ENCODE data around the gene TAMALIN.

The TAMALIN gene

DNA sequence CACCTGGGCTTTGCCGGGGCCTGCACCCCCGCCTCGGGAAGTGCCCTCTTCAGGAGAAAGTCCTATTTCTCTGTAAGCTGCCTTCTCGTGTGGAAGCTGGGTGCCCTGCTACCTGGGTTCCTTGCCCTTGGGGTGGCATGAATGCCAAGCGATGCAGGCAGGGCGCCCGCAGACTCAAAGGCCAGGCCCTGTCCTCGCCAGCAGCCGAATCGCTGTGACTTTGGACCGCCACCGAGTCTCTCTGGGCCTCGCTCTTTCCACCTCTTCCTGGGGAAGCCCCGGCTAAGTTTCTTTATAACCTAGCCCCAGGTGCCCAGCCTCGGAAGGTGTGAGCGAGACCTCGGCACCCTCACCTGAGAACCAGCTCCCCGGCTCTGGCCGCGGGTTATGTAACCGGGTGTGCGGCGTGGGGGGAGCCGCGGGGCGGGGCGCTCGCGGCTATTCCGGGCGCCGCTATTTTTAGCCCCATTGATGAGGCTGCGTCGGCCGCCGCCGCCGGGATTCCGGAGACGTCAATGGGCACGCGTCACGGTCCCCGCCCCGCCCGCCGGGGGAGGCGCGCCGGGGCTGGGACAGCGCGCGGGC, 29.9 kb downstream of the TAMALIN start:
- DNase-seq (ENCODE audit: low read depth in 2 of 2): peak; percentile 57 to 80

DNA sequence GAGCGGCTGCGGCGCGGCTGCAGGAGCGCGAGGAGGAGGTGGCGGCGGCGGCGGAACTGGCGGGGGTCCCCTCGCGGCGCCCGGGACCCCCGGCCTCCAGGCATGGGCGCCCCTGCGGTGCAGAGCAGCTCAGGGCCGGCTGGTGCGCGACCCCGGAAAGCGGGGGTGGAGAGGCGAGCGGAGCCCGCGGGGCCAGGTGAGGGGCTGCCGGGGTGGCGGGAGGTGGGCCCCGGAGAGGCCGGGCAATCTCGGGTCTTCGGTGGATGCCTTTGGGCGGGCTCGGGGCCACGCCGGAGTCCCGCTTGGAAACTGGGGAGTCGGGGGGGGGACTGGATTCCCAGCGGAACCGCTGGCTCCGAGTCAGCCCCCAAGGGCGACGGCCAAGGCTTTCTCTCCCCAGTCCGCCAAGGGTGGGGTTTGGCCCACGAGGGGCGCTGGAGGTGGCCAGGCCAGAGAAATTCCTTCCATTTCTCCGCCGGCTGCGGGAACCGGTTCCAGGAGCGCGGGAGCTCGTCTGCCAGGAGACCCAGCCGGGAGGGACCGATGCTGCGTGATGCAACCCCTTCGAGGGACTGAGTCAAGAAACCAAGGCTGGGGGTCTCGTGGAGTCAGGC, 30.6 kb downstream of the TAMALIN start:
- no peak for DNase-seq (ENCODE audit: low read depth in 2 of 2)

DNA sequence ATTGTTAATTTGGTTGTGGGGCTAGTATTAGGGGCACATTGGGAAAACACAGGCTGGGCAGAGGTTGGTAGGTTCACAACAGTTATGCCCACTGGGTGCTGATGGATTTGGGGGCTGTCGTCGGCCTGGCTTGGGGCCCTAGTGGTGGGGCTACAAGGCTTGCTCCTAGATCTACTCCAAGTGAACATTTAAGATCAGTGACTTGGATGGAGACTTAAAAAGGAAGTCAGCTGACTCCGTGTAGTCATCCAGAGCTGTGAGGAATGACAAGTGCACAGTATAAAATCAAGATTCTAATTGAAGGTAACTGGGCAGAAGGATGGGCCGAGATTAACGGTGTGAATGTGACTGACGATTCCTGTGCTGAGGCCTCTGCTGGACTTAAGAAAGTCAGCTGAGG, 31.7 kb downstream of the TAMALIN start:
- no peak for DNase-seq (ENCODE audit: low read depth in 2 of 2)

- no peak for DNase-seq (ENCODE audit: low read depth in 2 of 2)
These were observed 34.3 kb downstream of the TAMALIN start for GRCh38 chr12:52041035-52041434.

DNA sequence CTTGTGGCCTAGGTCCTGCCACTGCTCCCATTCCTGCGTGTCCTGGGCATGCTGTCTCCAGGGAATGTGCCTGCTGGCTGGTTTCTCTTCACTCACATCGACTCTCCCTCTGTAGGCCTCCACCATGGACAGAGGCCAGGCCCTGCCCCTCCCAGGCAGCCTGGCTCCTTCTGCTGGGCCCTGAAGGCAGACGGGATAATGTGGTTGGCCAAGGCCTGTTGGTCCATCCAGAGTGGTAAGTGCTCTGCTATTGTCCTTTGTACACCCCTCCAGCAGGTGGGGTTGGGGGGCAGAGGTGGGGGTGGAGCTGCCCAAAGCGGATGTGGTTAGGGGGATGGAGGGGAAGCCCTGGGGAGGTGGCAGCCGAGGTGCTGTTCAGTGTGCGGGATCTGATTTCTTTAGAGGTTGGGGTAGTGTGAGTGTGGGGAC, 35.0 kb downstream of the TAMALIN start:
- DNase-seq (ENCODE audit: low read depth in 2 of 2): no peak

- DNase-seq (ENCODE audit: low read depth in 2 of 2): no peak
These were observed 36.1 kb downstream of the TAMALIN start for GRCh38 chr12:52042706-52043385.

DNA sequence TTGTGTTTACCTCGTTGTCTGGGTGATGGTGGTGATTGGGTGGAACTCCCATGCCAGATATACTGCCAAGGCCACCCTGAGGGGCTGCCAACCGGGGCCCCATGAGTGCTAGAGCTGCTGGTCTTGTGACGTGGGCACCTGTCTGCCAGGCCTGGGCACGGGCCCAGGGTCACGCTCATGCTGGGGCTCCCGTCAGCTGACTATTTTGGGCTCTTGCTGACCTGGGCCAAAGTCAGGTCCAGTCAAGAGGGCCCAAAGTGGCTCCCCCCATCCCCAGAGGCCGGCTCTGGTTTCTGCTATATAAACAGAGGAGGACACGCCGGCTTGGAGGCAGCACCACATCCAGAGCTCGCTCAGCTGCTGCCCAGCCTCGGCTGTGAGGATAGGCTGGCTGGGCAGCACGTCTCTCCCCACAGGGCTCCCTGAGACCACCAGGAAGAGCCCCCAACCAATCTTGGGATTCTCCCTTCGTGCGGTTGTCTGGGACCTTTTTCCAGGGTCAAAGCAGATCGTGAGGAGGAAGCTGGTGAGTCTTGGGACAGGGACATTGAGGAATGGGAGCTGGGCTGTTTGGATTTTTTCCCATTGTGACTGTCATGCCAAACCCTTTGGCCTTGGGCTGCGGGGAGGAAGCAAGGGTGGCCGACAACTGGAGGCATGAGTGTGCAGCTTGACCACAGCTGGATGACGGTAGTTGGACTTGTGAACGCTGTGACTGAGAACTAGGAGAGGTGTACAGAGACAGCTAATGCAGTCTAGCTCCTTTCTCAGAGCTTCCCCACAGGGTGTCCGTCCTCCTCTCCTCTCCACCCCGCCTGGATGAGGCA, 36.9 kb downstream of the TAMALIN start:
- DNase-seq (ENCODE audit: low read depth in 2 of 2): no peak

DNA sequence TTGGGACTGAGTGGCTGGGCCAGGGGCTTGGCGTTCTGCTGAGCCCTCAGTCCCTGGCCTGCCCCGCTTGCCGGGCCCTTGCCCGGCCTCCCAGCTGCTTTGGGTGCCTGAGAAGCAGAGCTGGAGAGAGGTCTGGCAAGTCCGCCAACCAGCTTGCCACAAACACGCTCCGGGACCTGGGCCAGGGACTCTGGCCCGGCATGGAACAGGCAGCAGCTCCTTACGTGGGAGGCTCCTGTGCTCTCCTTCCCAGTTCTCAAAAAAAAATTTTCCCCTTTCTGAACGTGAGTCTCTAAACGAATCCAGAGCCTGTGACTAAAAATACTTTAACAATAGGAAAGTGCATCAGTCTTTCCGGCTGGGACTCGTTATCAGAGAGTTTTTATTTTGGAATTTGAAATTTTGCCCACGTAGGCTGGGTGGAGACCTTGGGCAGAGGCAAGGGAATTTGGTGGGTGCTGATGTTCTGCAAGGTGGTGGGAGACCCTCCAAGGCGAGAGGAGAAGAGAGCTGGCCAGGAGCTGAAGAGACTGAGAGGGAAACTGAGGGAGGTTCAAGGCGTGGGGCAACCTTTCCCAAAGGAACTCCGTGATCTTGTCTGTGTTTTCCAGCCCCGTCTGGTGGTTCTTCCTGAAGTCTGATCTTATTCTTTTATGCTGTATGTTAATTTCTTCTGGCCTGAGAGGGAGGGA, 37.7 kb downstream of the TAMALIN start:
- DNase-seq (ENCODE audit: low read depth in 2 of 2): no peak

- DNase-seq (ENCODE audit: low read depth in 2 of 2): no peak
These were observed 39.1 kb downstream of the TAMALIN start for GRCh38 chr12:52045794-52046199.

- DNase-seq (ENCODE audit: low read depth in 2 of 2): no peak
These were observed 40.1 kb downstream of the TAMALIN start for GRCh38 chr12:52046859-52047258.

- DNase-seq (ENCODE audit: low read depth in 2 of 2): no peak
These were observed 42.5 kb downstream of the TAMALIN start for GRCh38 chr12:52049286-52049685.

GRCh38 chr12:52049688-52050087, 42.9 kb downstream of the TAMALIN start:
- no peak for DNase-seq (ENCODE audit: low read depth in 2 of 2)

- no peak for DNase-seq (ENCODE audit: low read depth in 2 of 2)
These were observed 43.5 kb downstream of the TAMALIN start for GRCh38 chr12:52050116-52050757.

DNA sequence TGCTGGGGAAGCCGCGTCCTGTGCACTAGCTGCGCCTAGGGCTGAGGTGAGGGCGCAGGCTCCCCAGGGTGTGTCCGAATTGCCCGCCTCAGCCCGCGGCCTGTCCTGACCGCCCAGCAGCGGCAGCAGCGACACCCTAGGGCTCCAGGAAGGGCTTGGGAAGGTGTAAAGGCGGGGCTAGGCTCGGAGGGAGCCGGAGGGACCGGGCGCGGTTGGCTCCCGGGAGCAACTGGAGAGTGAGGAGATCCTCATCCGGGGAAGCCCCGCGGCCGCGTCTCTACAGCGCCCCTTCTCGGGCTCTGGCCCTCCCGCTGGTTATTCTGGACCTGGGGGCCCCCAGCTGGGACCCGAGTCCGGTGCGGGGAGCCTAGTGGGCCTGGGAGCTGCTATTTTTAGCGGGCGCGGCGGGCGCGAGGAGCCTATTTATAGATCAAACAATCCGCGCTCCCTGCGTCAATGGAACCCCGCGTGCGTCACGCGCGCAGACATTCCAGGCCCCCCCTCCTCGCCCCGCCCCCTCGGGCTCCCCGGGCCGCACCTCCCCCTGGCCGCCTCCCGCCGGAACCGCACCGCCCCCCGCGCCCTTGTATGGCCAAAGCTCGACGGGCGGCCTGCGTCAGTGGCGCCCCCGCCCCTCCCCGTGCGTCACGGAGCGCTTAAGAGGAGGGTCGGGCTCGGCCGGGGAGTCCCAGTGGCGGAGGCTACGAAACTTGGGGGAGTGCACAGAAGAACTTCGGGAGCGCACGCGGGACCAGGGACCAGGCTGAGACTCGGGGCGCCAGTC, 44.2 kb downstream of the TAMALIN start, which contains the start of gene NR4A1:
TSS of gene NR4A1 (plus strand) at position 685 of the 784 bp plus-strand sequence. CDS start 2,887 bp downstream, outside the sequence.
- peak; percentile 99 for DNase-seq (ENCODE audit: low read depth in 2 of 2)

DNA sequence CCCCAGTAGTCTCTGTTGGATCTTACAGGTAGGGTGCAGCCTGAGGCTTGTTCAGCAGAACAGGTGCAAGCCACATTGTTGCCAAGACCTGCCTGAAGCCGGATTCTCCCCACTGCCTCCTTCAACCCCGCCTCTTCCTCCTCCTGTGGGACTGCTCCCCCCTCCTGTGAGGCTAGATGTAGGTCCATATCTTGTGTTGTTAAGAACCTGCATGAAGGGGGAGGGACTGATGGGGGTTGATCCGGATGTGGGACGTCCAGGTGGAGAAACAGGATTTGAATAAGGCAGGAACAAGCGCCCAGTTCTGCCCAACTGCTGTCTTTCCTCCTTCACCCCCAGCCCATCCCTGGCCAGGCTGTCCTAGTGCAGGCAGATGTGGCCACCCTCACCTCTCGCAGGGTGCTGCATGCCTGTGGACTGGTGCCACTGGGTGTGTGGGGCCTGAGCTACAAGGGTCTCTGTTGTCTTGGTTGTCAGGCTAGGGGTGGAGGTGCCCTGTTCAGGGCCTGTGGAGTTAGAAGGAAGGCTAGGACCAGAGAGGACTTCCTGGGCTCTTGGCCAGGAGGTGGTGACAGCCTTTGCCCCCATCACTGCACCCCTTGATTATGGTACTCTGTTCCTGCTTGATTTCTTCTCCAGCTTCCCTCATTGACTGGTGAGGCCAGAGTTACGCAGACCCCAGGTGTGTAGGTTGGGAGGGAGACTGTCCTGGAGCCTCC, 45.9 kb downstream of the TAMALIN start:
- DNase-seq (ENCODE audit: low read depth in 2 of 2): no peak

- no peak for DNase-seq (ENCODE audit: low read depth in 2 of 2)
These were observed 46.9 kb downstream of the TAMALIN start for GRCh38 chr12:52053536-52054209.

GRCh38 chr12:52054231-52054832, 47.6 kb downstream of the TAMALIN start:
- DNase-seq (ENCODE audit: low read depth in 2 of 2): no peak

- DNase-seq (ENCODE audit: low read depth in 2 of 2): no peak
These were observed 48.3 kb downstream of the TAMALIN start for GRCh38 chr12:52054833-52055730.

Data from stimulated activated CD4-positive, alpha-beta T cell treated with anti-CD3 and anti-CD28 coated beads, Interleukin-1b, Interleukin-23, amount 100 ng/mL, for 1 hour (primary cell).